GM19468 (cell line): ENCODE measurements around the gene PYGO1.
"Not testable (repeated sequence)": the region's sequence is repeated elsewhere in the genome, so short reads cannot be mapped to it uniquely, and the experiment has no call there.

Experiments used
- ATAC-seq: cut with Tn5 transposase; IDR thresholded peaks from one replicate; pipeline ENCODE4 v1.9.1; 2021; ENCODE audit warnings: mild to moderate bottlenecking, moderate library complexity, moderate number of reproducible peaks; ENCODE audit not compliant: unreplicated experiment; ENCODE audit errors: extremely low read depth

Gene PYGO1

GRCh38 chr15:55588070-55588814, at the start of gene PYGO1:
Gene PYGO1, minus strand, starts transcription at chr15:55588345. Its CDS starts 462 bp downstream, at chr15:55587883.
- ATAC-seq: no peak

- no peak for ATAC-seq
These were observed 48.9 kb upstream of the PYGO1 start for GRCh38 chr15:55637086-55637485.

GRCh38 chr15:55633731-55634130, 45.6 kb upstream of the PYGO1 start:
- ATAC-seq: no peak

DNA sequence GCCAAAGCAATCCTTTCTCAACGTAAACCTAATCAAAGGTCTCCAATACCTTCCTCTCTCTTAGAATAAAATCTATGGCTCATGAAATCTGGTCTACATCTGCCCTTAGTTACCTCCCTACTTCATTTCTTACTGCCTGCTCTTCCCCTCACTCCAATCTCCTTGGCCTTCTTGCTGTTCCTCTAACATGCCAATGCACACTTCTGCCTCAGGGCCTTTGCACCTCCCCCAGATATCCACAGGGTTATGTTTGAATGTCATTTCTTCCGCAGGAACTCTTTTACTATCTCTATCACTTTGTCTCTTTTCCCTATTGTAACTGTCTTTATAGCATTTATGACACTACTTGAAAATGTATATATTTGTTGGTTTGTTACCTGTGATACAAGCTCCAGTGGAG, 44.3 kb upstream of the PYGO1 start:
- ATAC-seq: no peak

GRCh38 chr15:55630858-55631257, 42.7 kb upstream of the PYGO1 start:
- no peak for ATAC-seq

DNA sequence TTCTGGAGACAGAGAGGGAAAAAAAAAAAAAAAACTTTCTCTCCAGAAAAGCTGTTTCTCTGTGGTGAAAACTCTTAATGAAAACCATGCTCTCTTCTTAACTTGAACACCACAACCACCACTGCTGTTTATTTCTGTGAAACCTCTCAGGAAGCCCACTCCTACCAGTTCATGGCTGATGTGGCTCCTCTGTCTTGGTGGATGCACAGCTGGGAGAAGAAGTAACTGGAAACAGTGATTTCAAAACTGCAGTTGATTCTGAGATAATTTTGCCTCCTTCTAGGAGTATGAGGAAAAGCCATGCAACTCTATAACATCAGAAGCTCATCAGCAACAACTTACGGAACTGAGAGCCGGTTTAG, 40.2 kb upstream of the PYGO1 start:
- ATAC-seq: no peak

- no peak for ATAC-seq
These were observed 39.7 kb upstream of the PYGO1 start for GRCh38 chr15:55627730-55628368.

GRCh38 chr15:55619783-55620182, 31.6 kb upstream of the PYGO1 start:
- no peak for ATAC-seq

GRCh38 chr15:55618387-55618786, 30.2 kb upstream of the PYGO1 start:
- ATAC-seq: no peak

DNA sequence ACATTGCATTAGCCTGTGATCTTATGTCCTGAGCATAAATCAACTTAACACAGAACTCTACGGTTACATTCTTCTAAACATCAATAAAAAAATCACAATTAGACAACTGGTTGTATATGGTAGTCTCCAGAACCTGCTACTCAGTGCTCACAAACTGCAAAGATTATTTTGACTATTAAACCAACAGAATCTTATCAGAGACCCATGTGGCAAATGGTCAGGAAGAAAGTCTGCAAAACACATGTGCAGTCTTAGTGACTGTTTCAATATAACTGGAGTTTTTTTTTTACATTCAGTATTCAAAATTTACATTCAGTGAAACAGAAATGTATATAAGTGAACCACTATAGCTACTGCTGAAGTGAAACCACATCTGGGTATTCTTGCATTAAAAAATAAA, 27.3 kb upstream of the PYGO1 start:
- ATAC-seq: no peak

GRCh38 chr15:55613727-55614126, 25.6 kb upstream of the PYGO1 start:
- ATAC-seq: no peak

- ATAC-seq: no peak
These were observed 18.1 kb upstream of the PYGO1 start for GRCh38 chr15:55606214-55606613.

DNA sequence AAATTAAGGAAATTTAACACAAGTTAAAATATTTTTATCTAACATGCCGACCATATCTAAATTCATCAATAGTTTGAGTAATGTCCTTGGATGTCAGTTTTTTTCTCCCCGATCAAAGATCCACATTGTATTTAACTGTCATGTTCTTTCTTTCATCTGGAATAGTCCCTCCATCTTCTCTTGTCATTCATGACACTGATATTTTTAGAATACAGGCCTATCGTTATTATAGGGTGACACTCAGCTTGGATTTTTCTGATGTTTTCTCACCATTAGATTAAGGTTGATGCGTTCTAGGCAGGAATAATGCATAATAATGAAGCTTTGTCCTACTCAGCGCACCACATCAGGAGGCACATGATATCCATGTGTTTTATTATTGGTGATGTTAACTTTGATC, 13.2 kb upstream of the PYGO1 start:
- ATAC-seq: no peak

GRCh38 chr15:55599439-55599838, 11.3 kb upstream of the PYGO1 start:
- ATAC-seq: no peak

- ATAC-seq: not testable (repeated sequence)
These were observed 4.9 kb upstream of the PYGO1 start for GRCh38 chr15:55593019-55593418.

GRCh38 chr15:55590788-55591187, 2.6 kb upstream of the PYGO1 start:
- no peak for ATAC-seq

DNA sequence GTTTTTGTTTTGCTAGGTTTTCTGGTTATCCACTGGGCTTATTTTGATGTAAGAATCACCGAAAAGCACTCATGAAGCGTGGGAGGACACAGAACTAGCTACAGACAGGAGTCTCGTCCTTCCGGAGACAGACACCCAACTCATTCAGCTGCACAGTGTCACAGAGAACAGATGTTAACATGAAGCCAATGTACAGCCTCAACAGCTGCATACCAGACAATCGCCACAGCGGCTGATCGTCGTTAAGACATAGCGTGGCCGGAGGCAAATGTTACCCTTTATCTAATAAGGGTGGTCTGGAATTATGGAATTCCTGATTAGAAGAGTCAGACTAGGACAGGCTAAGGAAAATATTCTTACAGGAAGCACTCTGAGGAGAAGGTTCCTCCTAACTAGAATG, 1.1 kb upstream of the PYGO1 start:
- ATAC-seq: no peak

DNA sequence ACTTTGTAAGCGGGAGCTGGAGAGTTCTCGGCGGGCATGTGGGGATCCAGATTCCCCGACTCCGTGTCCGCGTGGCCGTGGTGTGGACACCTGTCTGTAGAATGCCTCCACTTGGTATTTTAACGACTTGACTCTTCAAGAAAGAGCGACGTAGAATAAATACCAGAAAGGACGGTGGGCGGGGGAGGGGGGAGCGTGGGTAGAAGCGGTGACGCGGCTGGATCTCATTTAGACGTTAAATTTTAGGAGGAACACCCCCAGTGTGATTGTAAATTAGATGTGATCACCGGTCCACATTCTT, 620 bp upstream of the PYGO1 start:
- no peak for ATAC-seq

GRCh38 chr15:55587321-55588069, 650 bp downstream of the PYGO1 start:
- no peak for ATAC-seq

GRCh38 chr15:55586808-55587207, 1.3 kb downstream of the PYGO1 start:
- ATAC-seq: no peak

GRCh38 chr15:55576943-55577342, 11.2 kb downstream of the PYGO1 start:
- no peak for ATAC-seq

- ATAC-seq: no peak
These were observed 14.0 kb downstream of the PYGO1 start for GRCh38 chr15:55574096-55574495.
